ENCODE measurements around the gene MACO1. TPM values are rescaled to one million over a fixed set of nuclear protein-coding genes. Genes with fewer than 3 reads are reported as not detected.

Gene MACO1
- total RNA-seq, 4 donors from 2014 or later, result 16.2 to 23.2 (median 19.5) TPM

GRCh38 chr1:25476186-25477097, 45.7 kb downstream of the MACO1 start:
- H3K36me3 ChIP-seq, result no peaks in the 10 kb centered on the region
- H3K27me3 ChIP-seq, result no peaks in the 10 kb centered on the region
- 71% methylated on average over 2 of the region's 2 CpGs for WGBS
- peaks cover 31 to 79% (median 57%) of the 10 kb centered on the region in 4 donors for H3K4me1 ChIP-seq
- no peak overlapping the region for H3K4me3 ChIP-seq
- intact Hi-C loops (cut with DNase I), result no loop called here
- no peak for DNase-seq (ENCODE audit: extremely low spot score)
- no peak for TF ChIP-seq EP300 (IDR thresholded peaks at IDR 0.05)
- H3K9me3 ChIP-seq, result no peaks in the 10 kb centered on the region
- no peak overlapping the region for H3K27ac ChIP-seq (replicated peaks in 1 of 4)

- 100% methylated on average over 1 of the region's 1 CpG for WGBS
- intact Hi-C loops (cut with DNase I), result no loop called here
- no peak overlapping the region for H3K4me3 ChIP-seq
- no peaks in the 10 kb centered on the region for H3K9me3 ChIP-seq
- no peak overlapping the region for H3K27ac ChIP-seq (replicated peaks in 1 of 4)
- no peak for DNase-seq (ENCODE audit: extremely low spot score)
- peaks cover 25 to 72% (median 53%) of the 10 kb centered on the region in 4 donors for H3K4me1 ChIP-seq
- H3K36me3 ChIP-seq, result no peaks in the 10 kb centered on the region
- H3K27me3 ChIP-seq, result no peaks in the 10 kb centered on the region
- no peak for TF ChIP-seq EP300 (IDR thresholded peaks at IDR 0.05)
- no peak for TF ChIP-seq POLR2A (IDR thresholded peaks at IDR 0.05; ENCODE audit: low read depth)
- TF ChIP-seq POLR2AphosphoS5 (IDR thresholded peaks at IDR 0.05), result no peak
- no peak for TF ChIP-seq CTCF (IDR thresholded peaks at IDR 0.05)
These were observed 46.8 kb downstream of the MACO1 start for GRCh38 chr1:25477448-25478034.

GRCh38 chr1:25478633-25479032, 47.9 kb downstream of the MACO1 start:
- H3K27ac ChIP-seq (replicated peaks in 1 of 4), result no peak overlapping the region
- H3K27me3 ChIP-seq, result no peaks in the 10 kb centered on the region
- no peaks in the 10 kb centered on the region for H3K9me3 ChIP-seq
- H3K4me3 ChIP-seq, result no peak overlapping the region
- TF ChIP-seq EP300 (IDR thresholded peaks at IDR 0.05) (no peak), CTCF (IDR thresholded peaks at IDR 0.05) (no peak), POLR2A (IDR thresholded peaks at IDR 0.05; ENCODE audit: low read depth) (no peak), POLR2AphosphoS5 (IDR thresholded peaks at IDR 0.05) (no peak)
- no peaks in the 10 kb centered on the region for H3K36me3 ChIP-seq
- H3K4me1 ChIP-seq, result peaks cover 25 to 68% (median 49%) of the 10 kb centered on the region in 4 donors
- DNase-seq (ENCODE audit: extremely low spot score), result no peak
- intact Hi-C loops (cut with DNase I), result no loop called here

- intact Hi-C loops (cut with DNase I), result no loop called here
- H3K4me1 ChIP-seq, result peaks cover 17 to 63% (median 45%) of the 10 kb centered on the region in 4 donors
- no peak for DNase-seq (ENCODE audit: extremely low spot score)
- 83% methylated on average over 5 of the region's 5 CpGs for WGBS
- no peak overlapping the region for H3K4me3 ChIP-seq
- H3K27me3 ChIP-seq, result no peaks in the 10 kb centered on the region
- H3K27ac ChIP-seq (replicated peaks in 1 of 4), result no peak overlapping the region
- H3K36me3 ChIP-seq, result peaks cover 0 to 24% (median 10%) of the 10 kb centered on the region in 4 donors
- no peaks in the 10 kb centered on the region for H3K9me3 ChIP-seq
- TF ChIP-seq POLR2A (IDR thresholded peaks at IDR 0.05; ENCODE audit: low read depth), result no peak
- no peak for TF ChIP-seq POLR2AphosphoS5 (IDR thresholded peaks at IDR 0.05)
- TF ChIP-seq EP300 (IDR thresholded peaks at IDR 0.05), result no peak
- TF ChIP-seq CTCF (IDR thresholded peaks at IDR 0.05), result no peak
These were observed 50.9 kb downstream of the MACO1 start for GRCh38 chr1:25481625-25482024.

GRCh38 chr1:25482211-25482610, 51.5 kb downstream of the MACO1 start:
- intact Hi-C loops (cut with DNase I), result no loop called here
- H3K4me1 ChIP-seq, result peaks cover 17 to 57% (median 41%) of the 10 kb centered on the region in 4 donors
- H3K36me3 ChIP-seq, result peaks cover 0 to 29% (median 16%) of the 10 kb centered on the region in 4 donors
- no peaks in the 10 kb centered on the region for H3K27me3 ChIP-seq
- no peaks in the 10 kb centered on the region for H3K9me3 ChIP-seq
- no peak for TF ChIP-seq POLR2AphosphoS5 (IDR thresholded peaks at IDR 0.05)
- no peak for TF ChIP-seq EP300 (IDR thresholded peaks at IDR 0.05)
- no peak for TF ChIP-seq CTCF (IDR thresholded peaks at IDR 0.05)
- TF ChIP-seq POLR2A (IDR thresholded peaks at IDR 0.05; ENCODE audit: low read depth), result no peak
- no peak overlapping the region for H3K4me3 ChIP-seq
- no peak overlapping the region for H3K27ac ChIP-seq (replicated peaks in 1 of 4)
- WGBS, result 100% methylated on average over 1 of the region's 1 CpG
- DNase-seq (ENCODE audit: extremely low spot score), result no peak

All from esophagus muscularis mucosa (tissue), 4 donors.